OCI-LY1 (cell line): ENCODE data around the gene CLSTN2.

ENCODE experiments used
- H2AFZ ChIP-seq: fragments of 200-600 bp; sonication (generic), shearing (Covaris generic); 2 replicates; pipeline ENCODE4 v1.6.0; 2014; ENCODE audit warnings: antibody characterized with exemption, mild to moderate bottlenecking, low read length
- H3F3A ChIP-seq: fragments of 200-600 bp; sonication (generic), shearing (Covaris generic); 2 replicates; pipeline ENCODE4 v1.6.0; 2014; ENCODE audit warnings: mild to moderate bottlenecking, antibody characterized with exemption, low read length, moderate library complexity; ENCODE audit not compliant: insufficient read depth
- H3K27ac ChIP-seq: fragments of 200-600 bp; sonication (generic); 2 replicates; pipeline ENCODE4 v1.5.1; 2014; ENCODE audit warnings: low read length, mixed run types, mild to moderate bottlenecking, low read depth; ENCODE audit not compliant: poor library complexity, severe bottlenecking
- H3K27me3 ChIP-seq: fragments of 200-600 bp; sonication (generic); 2 replicates; pipeline ENCODE4 v1.6.0; 2014; ENCODE audit warnings: antibody characterized with exemption, mild to moderate bottlenecking, low read length, moderate library complexity; ENCODE audit not compliant: insufficient read depth
- H3K36me3 ChIP-seq: fragments of 200-600 bp; sonication (generic); 2 replicates; pipeline ENCODE4 v1.6.1; 2014; ENCODE audit warnings: mild to moderate bottlenecking, antibody characterized with exemption, low read length, moderate library complexity, mixed read lengths; ENCODE audit not compliant: insufficient read depth
- H3K4me1 ChIP-seq: fragments of 200-600 bp; sonication (generic); 2 replicates; pipeline ENCODE4 v1.5.1; 2014; ENCODE audit warnings: mild to moderate bottlenecking, low read length, moderate library complexity; ENCODE audit not compliant: insufficient read depth, severe bottlenecking
- H3K4me2 ChIP-seq: fragments of 200-600 bp; sonication (generic), shearing (Covaris generic); 2 replicates; pipeline ENCODE4 v1.6.1; 2014; ENCODE audit warnings: low read length
- H3K4me3 ChIP-seq: fragments of 200-600 bp; sonication (generic); 2 replicates; pipeline ENCODE4 v1.5.1; 2014; ENCODE audit warnings: low read length, low read depth, mild to moderate bottlenecking, mixed read lengths; ENCODE audit not compliant: poor library complexity, severe bottlenecking
- H3K79me2 ChIP-seq: fragments of 200-600 bp; shearing (Covaris generic); 2 replicates; pipeline ENCODE4 v1.6.1; 2016; ENCODE audit warnings: mixed run types, low read length, mixed read lengths; ENCODE audit not compliant: insufficient read depth
- H3K9ac ChIP-seq: fragments of 200-600 bp; sonication (generic), shearing (Covaris generic); 2 replicates; pipeline ENCODE4 v1.6.1; 2014; ENCODE audit warnings: mild to moderate bottlenecking, low read length, mixed read lengths
- H3K9me2 ChIP-seq: fragments of 200-600 bp; sonication (generic), shearing (Covaris generic); 2 replicates; pipeline ENCODE4 v1.6.1; 2014; ENCODE audit warnings: low read depth, mild to moderate bottlenecking, low read length, mixed read lengths
- H3K9me3 ChIP-seq: fragments of 200-600 bp; shearing (Covaris generic); 2 replicates; pipeline ENCODE4 v1.6.1; 2014; ENCODE audit warnings: low read length, mixed read lengths
- H4K20me1 ChIP-seq: fragments of 200-600 bp; sonication (generic), shearing (Covaris generic); 2 replicates; pipeline ENCODE4 v1.6.0; 2016; ENCODE audit warnings: mild to moderate bottlenecking, low read length; ENCODE audit not compliant: insufficient read depth
- CTCF ChIP-seq: fragments of 200-600 bp; sonication (generic), shearing (Covaris generic); IDR thresholded peaks from 2 replicates; pipeline ENCODE4 v1.5.1; 2017; ENCODE audit warnings: mild to moderate bottlenecking, antibody characterized with exemption, low read length, moderate library complexity, mixed read lengths
- EZH2 ChIP-seq: fragments of 200-600 bp; sonication (generic), shearing (Covaris generic); IDR thresholded peaks from 2 replicates; pipeline ENCODE4 v1.8.0; 2017; ENCODE audit warnings: borderline replicate concordance, mixed run types, mild to moderate bottlenecking, antibody characterized with exemption, low read length, moderate library complexity, mixed read lengths

The CLSTN2 gene

GRCh38 chr3:140164922-140165590 lies 230.1 kb downstream of the CLSTN2 start:
- H3K27me3 ChIP-seq, result no peaks in the 10 kb centered on the region
- no peak for TF ChIP-seq EZH2

GRCh38 chr3:140165781-140166180 lies 230.8 kb downstream of the CLSTN2 start:
- no peaks in the 10 kb centered on the region for H3K36me3 ChIP-seq
- H3K9me3 ChIP-seq, result no peaks in the 10 kb centered on the region
- H2AFZ ChIP-seq, result no peak overlapping the region
- no peak overlapping the region for H3K4me3 ChIP-seq
- TF ChIP-seq CTCF (no peak), EZH2 (no peak)
- no peaks in the 10 kb centered on the region for H3K9me2 ChIP-seq
- H3K4me2 ChIP-seq, result no peak overlapping the region
- no peak overlapping the region for H3K9ac ChIP-seq
- no peak overlapping the region for H3K27ac ChIP-seq
- H3K4me1 ChIP-seq, result no peaks in the 10 kb centered on the region
- no peaks in the 10 kb centered on the region for H3K27me3 ChIP-seq
- no peaks in the 10 kb centered on the region for H3F3A ChIP-seq
- no peaks in the 10 kb centered on the region for H3K79me2 ChIP-seq
- no peaks in the 10 kb centered on the region for H4K20me1 ChIP-seq

More at GRCh38 chr3:140164922-140165590, 230.1 kb downstream of the CLSTN2 start:
- H3K36me3 ChIP-seq, result no peaks in the 10 kb centered on the region
- no peak overlapping the region for H3K4me3 ChIP-seq
- H4K20me1 ChIP-seq, result no peaks in the 10 kb centered on the region
- no peak overlapping the region for H3K4me2 ChIP-seq
- H2AFZ ChIP-seq, result no peak overlapping the region
- no peak overlapping the region for H3K9ac ChIP-seq
- H3K9me2 ChIP-seq, result no peaks in the 10 kb centered on the region
- no peaks in the 10 kb centered on the region for H3K79me2 ChIP-seq
- no peak overlapping the region for H3K27ac ChIP-seq
- H3K4me1 ChIP-seq, result no peaks in the 10 kb centered on the region
- no peaks in the 10 kb centered on the region for H3K9me3 ChIP-seq
- no peaks in the 10 kb centered on the region for H3F3A ChIP-seq

- no peaks in the 10 kb centered on the region for H4K20me1 ChIP-seq
- no peak overlapping the region for H3K4me2 ChIP-seq
- no peak overlapping the region for H2AFZ ChIP-seq
- no peaks in the 10 kb centered on the region for H3K36me3 ChIP-seq
- no peak overlapping the region for H3K27ac ChIP-seq
- no peaks in the 10 kb centered on the region for H3K79me2 ChIP-seq
- H3K9ac ChIP-seq, result no peak overlapping the region
- H3K4me3 ChIP-seq, result no peak overlapping the region
- no peaks in the 10 kb centered on the region for H3F3A ChIP-seq
- H3K27me3 ChIP-seq, result no peaks in the 10 kb centered on the region
- TF ChIP-seq CTCF (no peak), EZH2 (no peak)
- H3K4me1 ChIP-seq, result no peaks in the 10 kb centered on the region
- H3K9me3 ChIP-seq, result no peaks in the 10 kb centered on the region
- H3K9me2 ChIP-seq, result no peaks in the 10 kb centered on the region
Measured at GRCh38 chr3:140166861-140167599, 232.0 kb downstream of the CLSTN2 start.
